Lower lobe of right lung (tissue), 2 donors: ENCODE data around the gene IQCN. TPM values are rescaled to one million over a fixed set of nuclear protein-coding genes. Genes with fewer than 3 reads are reported as not detected.

ENCODE experiments used
- ATAC-seq, 2 donors: fragments of 200-7000 bp; cut with Tn5 transposase; one replicate each; pipeline ENCODE4 v1.9.1; 2020 to 2022; ENCODE audit warnings: mild to moderate bottlenecking in 2 of 2, moderate library complexity in 2 of 2
- DNase-seq: peaks from one replicate; pipeline ENCODE4 v3.0.0-alpha.2; 2020
- H3K27ac ChIP-seq: fragments of 200-600 bp; one replicate; pipeline ENCODE4 v1.8.0; 2022
- H3K27me3 ChIP-seq: fragments of 200-600 bp; one replicate; pipeline ENCODE4 v1.8.0; 2022; ENCODE audit warnings: low read depth
- H3K36me3 ChIP-seq: fragments of 200-600 bp; one replicate; pipeline ENCODE4 v1.8.0; 2022; ENCODE audit warnings: mild to moderate bottlenecking
- H3K4me1 ChIP-seq: fragments of 200-600 bp; one replicate; pipeline ENCODE4 v1.8.0; 2022
- H3K4me3 ChIP-seq: fragments of 200-600 bp; one replicate; pipeline ENCODE4 v1.8.0; 2022; ENCODE audit warnings: mild to moderate bottlenecking
- H3K9me3 ChIP-seq: fragments of 200-600 bp; one replicate; pipeline ENCODE4 v1.8.0; 2022
- CTCF ChIP-seq: fragments of 200-600 bp; IDR thresholded peaks from one replicate; pipeline ENCODE4 v1.8.0; 2022; ENCODE audit warnings: antibody characterized with exemption, mild to moderate bottlenecking
- intact Hi-C: fragments of 100-400 bp; cut with DNase I; formaldehyde crosslinking; loops from one replicate; pipeline ENCODE4 v1.11.0; 2022
- long read RNA-seq: library from polyadenylated mRNA; unstranded; transcript quantifications from one replicate; pipeline ENCODE4 v2.0.0, GENCODE V29; 2021
- total RNA-seq: library from RNA; stranded (reverse); fragmentation: NEBNext Ultra II Directional; extraction: Animal tissue kit (Norgen Biotek cat#: 25700); gene quantifications from one replicate; pipeline ENCODE4 v1.2.1, GENCODE V29; 2021
- donor health status: DM: no; HTN: yes; CAD: no; lungs with severe emphysema.

IQCN gene
- 4.1 TPM for total RNA-seq
- long read RNA-seq, full-length matches to known transcripts: 9 of 11 reads
- long read RNA-seq, partial matches to known transcripts: 0 of 11 reads
- long read RNA-seq, other reads (novel, unspliced or antisense): 2 of 11 reads

GRCh38 chr19:18274219-18274780 is at the start of gene IQCN:
TSS of gene IQCN (minus strand) at chr19:18274452. CDS start at chr19:18269478, 4,974 bp downstream.
- Histone ChIP-seq H3K27ac (peak within 1 kb of the TSS; percentile 36), H3K9me3 (no peaks in the 10 kb centered on the region), H3K27me3 (no peaks in the 10 kb centered on the region), H3K4me3 (no peak within 1 kb of the TSS), H3K4me1 (peaks cover 48% of the 10 kb centered on the region), H3K36me3 (peaks cover 42% of the 10 kb centered on the region)
- ATAC-seq (peak in 1 of 2 donors; percentile 2), DNase-seq (no peak)
- intact Hi-C loops: loop anchor here (10.0 kb wide), 1 partner anchor 51 kb away; the partner anchor contains the start of gene LSM4
- TF ChIP-seq CTCF: no peak

- intact Hi-C loops: loop anchor here (10.0 kb wide), 1 partner anchor 48 kb away; the partner anchor contains the start of gene IQCN
- Histone ChIP-seq H3K27me3 (no peaks in the 10 kb centered on the region), H3K27ac (peak within 1 kb of the TSS; percentile 86), H3K4me1 (peaks cover 59% of the 10 kb centered on the region), H3K36me3 (no peaks in the 10 kb centered on the region), H3K4me3 (peak within 1 kb of the TSS; percentile 88), H3K9me3 (no peaks in the 10 kb centered on the region)
- DNase-seq: peak; percentile 99
- TF ChIP-seq CTCF: peak; percentile 17
- peak; percentile 96 to 98 for ATAC-seq
These were observed 48.7 kb upstream of the IQCN start, which contains the start of gene LSM4 for GRCh38 chr19:18322759-18323460. TSS of gene LSM4 (minus strand) at chr19:18323076. CDS start at chr19:18323020, 56 bp downstream.

GRCh38 chr19:18322318-18322758 is 48.1 kb upstream of the IQCN start:
- H3K4me1 ChIP-seq: peaks cover 65% of the 10 kb centered on the region
- no peaks in the 10 kb centered on the region for H3K27me3 ChIP-seq
- peak; percentile 62 for DNase-seq
- no peaks in the 10 kb centered on the region for H3K36me3 ChIP-seq
- TF ChIP-seq CTCF: peak; percentile 11
- intact Hi-C loops: loop anchor here (10.0 kb wide), 1 partner anchor 48 kb away; the partner anchor contains the start of gene IQCN
- peak overlapping the region; percentile 86 for H3K27ac ChIP-seq
- ATAC-seq: peak; percentile 28 to 37
- H3K4me3 ChIP-seq: peak overlapping the region; percentile 88
- no peaks in the 10 kb centered on the region for H3K9me3 ChIP-seq

GRCh38 chr19:18321734-18322102 is 47.5 kb upstream of the IQCN start:
- no peak for ATAC-seq
- H3K27me3 ChIP-seq: no peaks in the 10 kb centered on the region
- intact Hi-C loops: loop anchor here (10.0 kb wide), 1 partner anchor 47 kb away; the partner anchor contains the start of gene IQCN
- no peaks in the 10 kb centered on the region for H3K36me3 ChIP-seq
- peak overlapping the region; percentile 88 for H3K4me3 ChIP-seq
- TF ChIP-seq CTCF: no peak
- H3K4me1 ChIP-seq: peaks cover 66% of the 10 kb centered on the region
- DNase-seq: no peak
- no peaks in the 10 kb centered on the region for H3K9me3 ChIP-seq
- H3K27ac ChIP-seq: peak overlapping the region; percentile 86

- H3K4me3 ChIP-seq: no peak overlapping the region
- ATAC-seq (no peak), DNase-seq (peak; percentile 65)
- no peak for TF ChIP-seq CTCF
- H3K36me3 ChIP-seq: no peaks in the 10 kb centered on the region
- no peaks in the 10 kb centered on the region for H3K27me3 ChIP-seq
- H3K4me1 ChIP-seq: peaks cover 66% of the 10 kb centered on the region
- peak overlapping the region; percentile 86 for H3K27ac ChIP-seq
- H3K9me3 ChIP-seq: no peaks in the 10 kb centered on the region
- intact Hi-C loops: loop anchor here (10.0 kb wide), 1 partner anchor 46 kb away; the partner anchor contains the start of gene IQCN
These were observed 46.8 kb upstream of the IQCN start for GRCh38 chr19:18320865-18321733.
